Lung (tissue), 12 donors: ENCODE results near the gene ESYT1. TPM values are rescaled to one million over a fixed set of nuclear protein-coding genes. Genes with fewer than 3 reads are reported as not detected.

Source experiments
- ATAC-seq: fragments of 200-7000 bp; cut with Tn5 transposase; one replicate; pipeline ENCODE4 v1.9.1; 2020; ENCODE audit warnings: moderate number of reproducible peaks; ENCODE audit not compliant: insufficient read depth, low FRiP score
- DNase-seq, 3 donors: peaks; one replicate each; pipeline ENCODE4 v3.0.0-alpha.2; 2013 to 2017
- H3K27ac ChIP-seq, 2 donors: one replicate each; pipeline ENCODE4 v1.5.1; 2013; ENCODE audit warnings: mild to moderate bottlenecking in 2 of 2, moderate library complexity in 2 of 2, control low read depth in 1 of 2, inconsistent platforms in 1 of 2, low read depth in 1 of 2, low read length in 1 of 2
- H3K27me3 ChIP-seq, 3 donors: one replicate each; pipeline ENCODE4 v1.5.1; 2013; ENCODE audit warnings: low read length in 2 of 3; ENCODE audit not compliant: control insufficient read depth in 3 of 3, insufficient read depth in 3 of 3
- H3K36me3 ChIP-seq, 4 donors: one replicate each; pipeline ENCODE4 v1.5.1; 2013; ENCODE audit warnings: low read length in 4 of 4, mild to moderate bottlenecking in 1 of 4, moderate library complexity in 1 of 4; ENCODE audit not compliant: control insufficient read depth in 4 of 4, insufficient read depth in 4 of 4
- H3K4me1 ChIP-seq, 5 donors: one replicate each; pipeline ENCODE4 v1.5.1; 2013; ENCODE audit warnings: low read length in 5 of 5, mild to moderate bottlenecking in 2 of 5, moderate library complexity in 1 of 5; ENCODE audit not compliant: control insufficient read depth in 5 of 5, insufficient read depth in 5 of 5
- H3K4me3 ChIP-seq: one replicate; pipeline ENCODE4 v1.5.1; 2013; ENCODE audit warnings: mild to moderate bottlenecking, control low read depth, moderate library complexity
- H3K9ac ChIP-seq, 2 donors: one replicate each; pipeline ENCODE4 v1.5.1; 2013; ENCODE audit warnings: low read length in 2 of 2, control low read depth in 1 of 2; ENCODE audit not compliant: insufficient read depth in 1 of 2
- H3K9me3 ChIP-seq, 4 donors: one replicate each; pipeline ENCODE4 v1.5.1; 2013; ENCODE audit warnings: low read length in 3 of 4, mild to moderate bottlenecking in 1 of 4, moderate library complexity in 1 of 4; ENCODE audit not compliant: control insufficient read depth in 4 of 4, insufficient read depth in 3 of 4
- CTCF ChIP-seq: IDR thresholded peaks from 2 replicates; pipeline ENCODE4 v1.5.1; 2012; ENCODE audit warnings: mild to moderate bottlenecking; ENCODE audit errors: control extremely low read depth, extremely low read depth
- WGBS, 2 donors: extraction: QIAGEN DNeasy Blood & Tissue Kit; methylation state at CpG; one replicate each; pipeline ENCODE4 v1.1.7; 2013; 5-methylcytosine and 5-hydroxymethylcytosine counted together
- polyA plus RNA-seq, 2 donors: library from polyadenylated mRNA; stranded (reverse); fragments of 200-250 nt; gene quantifications; one replicate each; pipeline ENCODE4 v1.2.1, GENCODE V29; 2013
- total RNA-seq, 2 donors: library from RNA; depleted of rRNA in 1 of 2; stranded (reverse); fragments of >200 nt in 1 of 2; gene quantifications; one replicate each; pipeline ENCODE4 v1.2.1, GENCODE V29; 2014 to 2021
- donor health status: control.
- donor health status: control.
- donor health status: Bipolar disorder and iron deficiency.
- donor health status: healthy.
- donor health status: DM: yes; HTN: yes; CAD: no.

ESYT1 gene
- total and polyA plus RNA-seq, 4 donors, result 23.5 to 131 (median 64.2) TPM

- H3K9me3 ChIP-seq, result no peaks in the 10 kb centered on the region
- H3K9ac ChIP-seq, result peak overlapping the region; percentile 60 to 95
- peaks cover 7 to 49% (median 34%) of the 10 kb centered on the region in 4 donors for H3K36me3 ChIP-seq
- H3K4me1 ChIP-seq, result peaks cover 4 to 36% (median 26%) of the 10 kb centered on the region in 5 donors
- H3K27me3 ChIP-seq, result no peaks in the 10 kb centered on the region
- TF ChIP-seq CTCF, result peak; percentile 29
- ATAC-seq (peak; percentile 55), DNase-seq (peak; percentile 93 to 96 (median 96))
- peak overlapping the region; percentile 77 to 85 for H3K27ac ChIP-seq
- WGBS, 2 donors, result 4 to 6% methylated on average over 45 of the region's 45 CpGs
- H3K4me3 ChIP-seq, result peak overlapping the region; percentile 15
Measured at GRCh38 chr12:56157201-56158028, 29.3 kb downstream of the ESYT1 start.

- H3K27me3 ChIP-seq, result no peaks in the 10 kb centered on the region
- no peaks in the 10 kb centered on the region for H3K9me3 ChIP-seq
- peaks cover 7 to 54% (median 39%) of the 10 kb centered on the region in 4 donors for H3K36me3 ChIP-seq
- peaks cover 0 to 29% (median 21%) of the 10 kb centered on the region in 5 donors for H3K4me1 ChIP-seq
- 0% methylated on average over 30 of the region's 30 CpGs for WGBS, 2 donors
- TF ChIP-seq CTCF, result no peak
- H3K9ac ChIP-seq, result peak within 1 kb of the TSS; percentile 99
- ATAC-seq (peak; percentile 85), DNase-seq (peak; percentile 97 to 99 (median 99))
- peak within 1 kb of the TSS; percentile 92 for H3K4me3 ChIP-seq
- peak within 1 kb of the TSS; percentile 96 to 98 for H3K27ac ChIP-seq
Measured at GRCh38 chr12:56158029-56158925, 30.2 kb downstream of the ESYT1 start, which contains the start of gene MYL6. MYL6 (plus strand) TSS chr12:56158359; CDS start chr12:56158402, 43 bp downstream.

GRCh38 chr12:56158926-56159461, 30.9 kb downstream of the ESYT1 start:
- DNase-seq, result peak; percentile 77 to 82 (median 81)
- peak overlapping the region; percentile 92 for H3K4me3 ChIP-seq
- H3K27me3 ChIP-seq, result no peaks in the 10 kb centered on the region
- H3K4me1 ChIP-seq, result peaks cover 0 to 23% (median 17%) of the 10 kb centered on the region in 5 donors
- peaks cover 7 to 58% (median 43%) of the 10 kb centered on the region in 4 donors for H3K36me3 ChIP-seq
- 0 to 1% methylated on average over 6 of the region's 6 CpGs for WGBS, 2 donors
- no peaks in the 10 kb centered on the region for H3K9me3 ChIP-seq
- TF ChIP-seq CTCF, result no peak
- H3K9ac ChIP-seq, result peak overlapping the region; percentile 99
- peak; percentile 59 for ATAC-seq
- H3K27ac ChIP-seq, result peak overlapping the region; percentile 96 to 98
